Glutamatergic neuron (in vitro differentiated cells): ENCODE data around the gene JOSD1. TPM values are rescaled to one million over a fixed set of nuclear protein-coding genes. Genes with fewer than 3 reads are reported as not detected.
A peak's percentile ranks its signal among the peaks of the same experiment; 100 is the strongest.

Experiments used
- DNase-seq: peaks from one replicate; pipeline ENCODE4 v3.0.0; 2022
- H3K27ac Mint-ChIP-seq: one replicate; pipeline ENCODE4 v1.8.0; 2020; ENCODE audit warnings: mild to moderate bottlenecking, mixed read lengths, inconsistent platforms; ENCODE audit not compliant: unreplicated experiment
- H3K27me3 Mint-ChIP-seq: one replicate; pipeline ENCODE4 v1.8.0; 2020; ENCODE audit warnings: mild to moderate bottlenecking, moderate library complexity, mixed read lengths, inconsistent platforms; ENCODE audit not compliant: unreplicated experiment
- H3K36me3 Mint-ChIP-seq: one replicate; pipeline ENCODE4 v1.8.0; 2020; ENCODE audit warnings: mild to moderate bottlenecking, mixed read lengths, inconsistent platforms; ENCODE audit not compliant: unreplicated experiment
- H3K4me1 Mint-ChIP-seq: one replicate; pipeline ENCODE4 v1.8.0; 2020; ENCODE audit warnings: mild to moderate bottlenecking, low read depth, mixed read lengths, inconsistent platforms; ENCODE audit not compliant: unreplicated experiment
- H3K4me3 Mint-ChIP-seq: one replicate; pipeline ENCODE4 v1.8.0; 2020; ENCODE audit warnings: mild to moderate bottlenecking, mixed read lengths, inconsistent platforms; ENCODE audit not compliant: unreplicated experiment
- H3K9me3 Mint-ChIP-seq: one replicate; pipeline ENCODE4 v1.8.0; 2020; ENCODE audit warnings: mild to moderate bottlenecking, moderate library complexity, mixed read lengths, inconsistent platforms; ENCODE audit not compliant: unreplicated experiment
- total RNA-seq: library from RNA; stranded (reverse); fragmentation: NEBNext Ultra II Directional; extraction: Animal tissue kit (Norgen Biotek cat#: 25700); gene quantifications from one replicate; pipeline ENCODE4 v1.2.1, GENCODE V29; 2021; ENCODE audit not compliant: unreplicated experiment
- TF ChIP-seq, protein P1 (sequence below): fragments of 200-600 bp; sonication (generic); IDR thresholded peaks from one replicate; pipeline ENCODE4 v1.5.0; 2021; ENCODE audit not compliant: partially characterized antibody, unreplicated experiment

The JOSD1 gene
- total RNA-seq, 1 donor from 2014 or later, result 51.0 TPM

DNA sequence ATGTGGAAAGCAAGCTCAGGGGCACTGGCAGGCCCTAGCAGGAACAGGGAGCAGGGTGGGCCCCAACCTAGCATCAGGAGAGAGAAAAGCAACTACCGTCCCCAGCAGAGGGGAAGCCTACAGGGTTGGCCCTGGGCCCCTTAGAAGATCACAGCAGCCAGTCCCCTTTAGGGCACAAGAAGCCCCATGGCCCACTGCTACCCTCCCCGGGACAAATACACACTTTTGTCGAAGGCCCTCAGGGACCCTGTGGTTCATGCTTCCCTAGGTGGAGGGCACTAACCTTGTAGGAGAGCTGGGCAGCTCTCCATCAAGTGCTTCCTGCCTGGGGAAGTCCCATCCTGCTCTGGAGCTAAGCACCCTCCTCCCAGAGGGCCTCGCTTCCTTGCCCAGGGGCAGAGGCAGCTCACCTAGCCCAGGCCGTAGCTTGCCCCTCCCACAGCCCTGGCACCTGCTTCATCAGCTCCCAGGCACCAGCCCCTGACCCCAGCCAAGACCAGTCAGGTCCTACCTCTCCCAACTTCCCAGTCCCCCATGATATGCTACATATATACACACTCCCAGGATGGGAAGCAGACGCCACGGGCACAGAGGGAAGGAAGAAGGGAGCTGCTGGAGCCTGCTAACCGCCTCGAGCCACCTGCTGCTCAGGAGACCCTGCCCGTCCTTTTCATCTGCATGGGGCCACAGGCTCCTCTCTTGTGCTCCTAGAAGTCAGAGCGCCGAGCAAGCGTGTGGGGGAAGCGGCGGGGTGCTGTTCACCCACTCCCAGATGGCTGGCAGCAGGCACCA is 34.9 kb upstream of the JOSD1 start:
- DNase-seq, result no peak
- H3K36me3 Mint-ChIP-seq, result no peaks in the 10 kb centered on the region
- peaks cover 10% of the 10 kb centered on the region for H3K27me3 Mint-ChIP-seq
- TF ChIP-seq, protein P1, sequence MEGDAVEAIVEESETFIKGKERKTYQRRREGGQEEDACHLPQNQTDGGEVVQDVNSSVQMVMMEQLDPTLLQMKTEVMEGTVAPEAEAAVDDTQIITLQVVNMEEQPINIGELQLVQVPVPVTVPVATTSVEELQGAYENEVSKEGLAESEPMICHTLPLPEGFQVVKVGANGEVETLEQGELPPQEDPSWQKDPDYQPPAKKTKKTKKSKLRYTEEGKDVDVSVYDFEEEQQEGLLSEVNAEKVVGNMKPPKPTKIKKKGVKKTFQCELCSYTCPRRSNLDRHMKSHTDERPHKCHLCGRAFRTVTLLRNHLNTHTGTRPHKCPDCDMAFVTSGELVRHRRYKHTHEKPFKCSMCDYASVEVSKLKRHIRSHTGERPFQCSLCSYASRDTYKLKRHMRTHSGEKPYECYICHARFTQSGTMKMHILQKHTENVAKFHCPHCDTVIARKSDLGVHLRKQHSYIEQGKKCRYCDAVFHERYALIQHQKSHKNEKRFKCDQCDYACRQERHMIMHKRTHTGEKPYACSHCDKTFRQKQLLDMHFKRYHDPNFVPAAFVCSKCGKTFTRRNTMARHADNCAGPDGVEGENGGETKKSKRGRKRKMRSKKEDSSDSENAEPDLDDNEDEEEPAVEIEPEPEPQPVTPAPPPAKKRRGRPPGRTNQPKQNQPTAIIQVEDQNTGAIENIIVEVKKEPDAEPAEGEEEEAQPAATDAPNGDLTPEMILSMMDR, result no peak
- no peak overlapping the region for H3K4me3 Mint-ChIP-seq
- peaks cover 14% of the 10 kb centered on the region for H3K9me3 Mint-ChIP-seq
- H3K27ac Mint-ChIP-seq, result no peak overlapping the region
- peaks cover 16% of the 10 kb centered on the region for H3K4me1 Mint-ChIP-seq

- H3K27me3 Mint-ChIP-seq, result peaks cover 10% of the 10 kb centered on the region
- no peak overlapping the region for H3K27ac Mint-ChIP-seq
- no peak for DNase-seq
- no peaks in the 10 kb centered on the region for H3K36me3 Mint-ChIP-seq
- TF ChIP-seq, protein P1, result no peak
- H3K4me1 Mint-ChIP-seq, result peaks cover 19% of the 10 kb centered on the region
- H3K4me3 Mint-ChIP-seq, result no peak overlapping the region
- peaks cover 14% of the 10 kb centered on the region for H3K9me3 Mint-ChIP-seq
Measured at GRCh38 chr22:38735126-38735464, 34.4 kb upstream of the JOSD1 start.

DNA sequence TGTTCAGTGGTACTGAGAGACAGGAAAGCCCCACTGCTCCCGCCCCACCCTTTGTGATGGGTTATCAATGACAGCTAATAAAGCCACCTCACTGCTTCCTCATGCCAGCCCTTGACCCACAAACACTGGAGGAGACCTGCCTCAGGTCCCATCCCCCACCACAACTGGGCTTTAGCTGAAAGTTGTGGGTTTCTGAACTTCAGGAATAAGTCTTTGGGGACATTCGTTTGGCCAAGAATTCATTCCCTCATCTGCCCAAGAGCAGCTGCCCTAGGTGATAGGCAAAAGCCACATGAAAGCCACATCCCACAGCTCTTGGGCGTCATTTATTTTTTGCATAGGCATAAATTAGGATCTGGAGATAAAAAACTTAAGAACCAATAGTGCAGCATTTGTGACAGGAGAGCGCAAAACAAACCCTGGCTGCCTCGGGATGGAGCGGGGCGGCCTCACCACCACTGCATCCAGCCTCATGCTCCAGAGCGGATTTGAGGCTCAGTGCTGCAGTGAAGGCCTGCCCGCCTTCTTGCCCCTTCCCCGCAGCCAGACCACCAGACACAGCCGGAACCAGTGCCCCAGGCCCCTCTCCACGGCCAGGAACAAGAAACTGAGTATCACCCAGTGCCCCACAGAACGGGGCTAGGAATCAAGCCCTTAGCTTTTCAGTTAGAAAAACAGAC is 33.8 kb upstream of the JOSD1 start:
- no peak for DNase-seq
- Mint-ChIP-seq H3K27ac (peak overlapping the region; percentile 48), H3K4me1 (peaks cover 20% of the 10 kb centered on the region), H3K4me3 (no peak overlapping the region), H3K9me3 (peaks cover 14% of the 10 kb centered on the region), H3K36me3 (no peaks in the 10 kb centered on the region), H3K27me3 (peaks cover 10% of the 10 kb centered on the region)
- TF ChIP-seq, protein P1, result no peak

GRCh38 chr22:38733724-38734381 is 33.1 kb upstream of the JOSD1 start:
- Mint-ChIP-seq H3K4me1 (peaks cover 20% of the 10 kb centered on the region), H3K36me3 (no peaks in the 10 kb centered on the region), H3K27me3 (peaks cover 10% of the 10 kb centered on the region), H3K4me3 (no peak overlapping the region), H3K9me3 (peaks cover 14% of the 10 kb centered on the region), H3K27ac (peak overlapping the region; percentile 83)
- DNase-seq, result no peak
- TF ChIP-seq, protein P1, result no peak
